DOHH2 (cell line): Measurements from ENCODE around the gene GIPC3.

Experiments used
- H3F3A ChIP-seq: fragments of 200-600 bp; sonication (generic), shearing (Covaris generic); 2 replicates; pipeline ENCODE4 v1.6.0; 2016; ENCODE audit warnings: antibody characterized with exemption, mild to moderate bottlenecking; ENCODE audit not compliant: control insufficient read depth, insufficient read depth
- H3K27ac ChIP-seq: fragments of 200-600 bp; sonication (generic); 2 replicates; pipeline ENCODE4 v1.5.1; 2014; ENCODE audit warnings: low read depth, mild to moderate bottlenecking, low read length, moderate library complexity
- H3K27me3 ChIP-seq: fragments of 200-600 bp; sonication (generic); 2 replicates; pipeline ENCODE4 v1.6.1; 2014; ENCODE audit warnings: mild to moderate bottlenecking, low read length, mixed read lengths; ENCODE audit not compliant: control insufficient read depth
- H3K36me3 ChIP-seq: fragments of 200-600 bp; sonication (generic); 2 replicates; pipeline ENCODE4 v1.6.1; 2014; ENCODE audit warnings: mild to moderate bottlenecking, low read length, moderate library complexity, mixed read lengths; ENCODE audit not compliant: control insufficient read depth
- H3K4me1 ChIP-seq: fragments of 200-600 bp; sonication (generic); 2 replicates; pipeline ENCODE4 v1.6.1; 2014; ENCODE audit warnings: mild to moderate bottlenecking, low read length, mixed read lengths; ENCODE audit not compliant: control insufficient read depth
- H3K4me2 ChIP-seq: fragments of 200-600 bp; sonication (generic); 2 replicates; pipeline ENCODE4 v1.6.0; 2014; ENCODE audit warnings: mild to moderate bottlenecking, low read length, moderate library complexity
- H3K4me3 ChIP-seq: fragments of 200-600 bp; sonication (generic); 2 replicates; pipeline ENCODE4 v1.5.1; 2014; ENCODE audit warnings: mild to moderate bottlenecking, low read length, mixed read lengths
- H3K79me2 ChIP-seq: fragments of 200-600 bp; sonication (generic); 2 replicates; pipeline ENCODE4 v1.6.1; 2014; ENCODE audit warnings: mild to moderate bottlenecking, low read length, mixed read lengths; ENCODE audit not compliant: control insufficient read depth
- H3K9me2 ChIP-seq: fragments of 200-600 bp; sonication (generic); replicated peaks from 2 replicates; pipeline ENCODE4 v1.6.1; 2014; ENCODE audit warnings: mild to moderate bottlenecking, low read length, mixed read lengths; ENCODE audit not compliant: control insufficient read depth
- H3K9me3 ChIP-seq: fragments of 200-600 bp; sonication (generic); 2 replicates; pipeline ENCODE4 v1.6.1; 2014; ENCODE audit warnings: antibody characterized with exemption, low read length, mixed read lengths; ENCODE audit not compliant: control insufficient read depth, insufficient read depth
- H4K20me1 ChIP-seq: fragments of 200-600 bp; sonication (generic); 2 replicates; pipeline ENCODE4 v1.6.0; 2014; ENCODE audit warnings: low read depth, mild to moderate bottlenecking, antibody characterized with exemption, low read length, moderate library complexity; ENCODE audit not compliant: control insufficient read depth, insufficient read depth
- EZH2phosphoT487 ChIP-seq: fragments of 200-600 bp; sonication (generic); IDR thresholded peaks from 2 replicates; pipeline ENCODE4 v1.6.1; 2017; ENCODE audit warnings: borderline replicate concordance, mild to moderate bottlenecking, antibody characterized with exemption, low read length, moderate library complexity, mixed read lengths
- TF ChIP-seq, protein P1 (sequence below): fragments of 200-600 bp; sonication (generic); IDR thresholded peaks from one replicate; pipeline ENCODE4 v1.5.1; 2014; ENCODE audit warnings: antibody characterized with exemption, mild to moderate bottlenecking, low read depth, low read length; ENCODE audit not compliant: poor library complexity, severe bottlenecking

Gene GIPC3

DNA sequence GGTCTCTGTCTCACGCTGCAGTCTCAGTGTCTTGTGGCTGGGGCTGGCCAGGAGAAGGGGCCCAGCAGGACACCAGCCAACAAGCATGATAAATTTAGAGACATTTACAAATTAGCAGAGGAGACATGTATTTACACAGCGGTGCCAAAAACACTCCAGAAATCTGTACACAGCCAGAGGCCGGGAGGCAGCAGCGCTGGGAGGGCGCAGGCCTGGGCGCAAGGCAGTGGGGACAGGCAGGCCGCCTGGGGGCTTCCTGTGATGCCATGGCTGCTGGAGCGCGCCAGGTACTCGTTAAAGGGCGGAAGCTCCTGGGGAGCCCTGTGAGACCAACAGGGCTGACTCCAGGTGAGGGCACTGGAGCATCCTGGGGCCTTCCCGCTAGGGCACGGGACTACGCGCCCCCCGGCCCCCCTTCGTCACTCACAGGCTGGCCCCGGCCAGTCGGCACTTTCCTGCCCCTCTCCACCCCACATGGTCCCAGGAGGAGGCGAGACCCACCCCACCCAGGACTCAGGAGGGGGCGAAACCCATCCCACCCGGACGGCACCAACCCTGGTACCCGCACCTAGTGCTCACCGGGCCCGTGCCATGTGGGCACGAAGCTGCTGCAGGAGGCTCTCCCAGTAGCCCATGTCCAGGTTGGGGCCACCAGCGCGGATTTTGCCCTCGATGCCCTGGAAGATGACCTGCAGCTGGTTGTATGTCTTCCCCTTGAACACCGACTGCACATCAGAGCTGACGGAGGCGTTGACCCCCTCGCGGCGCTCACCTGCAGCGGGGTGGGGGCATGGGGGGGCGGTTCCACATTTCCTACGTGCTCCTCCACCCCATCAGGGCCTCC lies 28.8 kb downstream of the GIPC3 start:
- Histone ChIP-seq H3F3A (no peaks in the 10 kb centered on the region), H3K4me2 (no peak overlapping the region), H3K9me2 (no peaks in the 10 kb centered on the region), H3K27ac (no peak overlapping the region), H3K27me3 (no peaks in the 10 kb centered on the region), H3K4me3 (no peak overlapping the region), H3K79me2 (no peaks in the 10 kb centered on the region), H3K9me3 (no peaks in the 10 kb centered on the region), H4K20me1 (no peaks in the 10 kb centered on the region), H3K4me1 (peaks cover 18% of the 10 kb centered on the region), H3K36me3 (peaks cover 27% of the 10 kb centered on the region)
- TF ChIP-seq, protein P1, sequence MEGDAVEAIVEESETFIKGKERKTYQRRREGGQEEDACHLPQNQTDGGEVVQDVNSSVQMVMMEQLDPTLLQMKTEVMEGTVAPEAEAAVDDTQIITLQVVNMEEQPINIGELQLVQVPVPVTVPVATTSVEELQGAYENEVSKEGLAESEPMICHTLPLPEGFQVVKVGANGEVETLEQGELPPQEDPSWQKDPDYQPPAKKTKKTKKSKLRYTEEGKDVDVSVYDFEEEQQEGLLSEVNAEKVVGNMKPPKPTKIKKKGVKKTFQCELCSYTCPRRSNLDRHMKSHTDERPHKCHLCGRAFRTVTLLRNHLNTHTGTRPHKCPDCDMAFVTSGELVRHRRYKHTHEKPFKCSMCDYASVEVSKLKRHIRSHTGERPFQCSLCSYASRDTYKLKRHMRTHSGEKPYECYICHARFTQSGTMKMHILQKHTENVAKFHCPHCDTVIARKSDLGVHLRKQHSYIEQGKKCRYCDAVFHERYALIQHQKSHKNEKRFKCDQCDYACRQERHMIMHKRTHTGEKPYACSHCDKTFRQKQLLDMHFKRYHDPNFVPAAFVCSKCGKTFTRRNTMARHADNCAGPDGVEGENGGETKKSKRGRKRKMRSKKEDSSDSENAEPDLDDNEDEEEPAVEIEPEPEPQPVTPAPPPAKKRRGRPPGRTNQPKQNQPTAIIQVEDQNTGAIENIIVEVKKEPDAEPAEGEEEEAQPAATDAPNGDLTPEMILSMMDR: no peak
- no peak for TF ChIP-seq EZH2phosphoT487

DNA sequence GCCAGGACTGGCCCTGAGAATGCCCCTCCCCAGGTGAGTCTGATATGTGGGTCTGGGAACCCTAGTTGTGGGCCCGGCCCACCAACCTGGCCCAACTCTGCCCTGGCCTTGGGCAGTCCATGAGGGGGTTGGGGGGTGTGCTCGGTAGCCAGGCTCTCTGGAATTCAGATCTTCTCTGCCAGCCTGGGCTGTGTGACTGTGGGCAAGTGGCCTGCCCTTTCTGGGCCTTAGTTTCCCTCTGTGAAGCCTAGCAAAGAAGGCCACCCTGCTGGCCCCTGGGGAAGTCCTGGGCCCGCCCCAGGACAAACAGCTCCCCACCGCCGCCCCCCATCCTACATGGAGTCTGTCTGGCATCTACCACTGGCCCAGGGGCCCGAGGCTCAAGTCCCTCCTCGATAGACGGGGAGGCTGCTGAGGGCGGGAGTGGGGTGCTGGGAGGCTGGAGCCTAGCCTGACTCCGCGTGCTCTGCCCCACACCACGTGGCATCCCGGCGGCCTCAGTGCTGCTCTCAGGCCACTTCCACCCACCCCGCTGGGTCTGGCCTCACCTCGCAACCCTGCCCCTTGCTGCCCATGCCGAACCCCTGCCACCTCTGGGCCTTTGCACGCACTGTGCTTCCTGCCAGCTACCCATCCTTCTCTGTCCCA lies 29.7 kb downstream of the GIPC3 start:
- H3K79me2 ChIP-seq: no peaks in the 10 kb centered on the region
- no peaks in the 10 kb centered on the region for H3K27me3 ChIP-seq
- no peak overlapping the region for H3K4me3 ChIP-seq
- H3K27ac ChIP-seq: no peak overlapping the region
- H3K9me2 ChIP-seq: no peaks in the 10 kb centered on the region
- no peaks in the 10 kb centered on the region for H3K9me3 ChIP-seq
- TF ChIP-seq, protein P1: no peak
- TF ChIP-seq EZH2phosphoT487: no peak
- peaks cover 30% of the 10 kb centered on the region for H3K36me3 ChIP-seq
- H3K4me2 ChIP-seq: no peak overlapping the region
- no peaks in the 10 kb centered on the region for H3F3A ChIP-seq
- peaks cover 16% of the 10 kb centered on the region for H3K4me1 ChIP-seq
- no peaks in the 10 kb centered on the region for H4K20me1 ChIP-seq

DNA sequence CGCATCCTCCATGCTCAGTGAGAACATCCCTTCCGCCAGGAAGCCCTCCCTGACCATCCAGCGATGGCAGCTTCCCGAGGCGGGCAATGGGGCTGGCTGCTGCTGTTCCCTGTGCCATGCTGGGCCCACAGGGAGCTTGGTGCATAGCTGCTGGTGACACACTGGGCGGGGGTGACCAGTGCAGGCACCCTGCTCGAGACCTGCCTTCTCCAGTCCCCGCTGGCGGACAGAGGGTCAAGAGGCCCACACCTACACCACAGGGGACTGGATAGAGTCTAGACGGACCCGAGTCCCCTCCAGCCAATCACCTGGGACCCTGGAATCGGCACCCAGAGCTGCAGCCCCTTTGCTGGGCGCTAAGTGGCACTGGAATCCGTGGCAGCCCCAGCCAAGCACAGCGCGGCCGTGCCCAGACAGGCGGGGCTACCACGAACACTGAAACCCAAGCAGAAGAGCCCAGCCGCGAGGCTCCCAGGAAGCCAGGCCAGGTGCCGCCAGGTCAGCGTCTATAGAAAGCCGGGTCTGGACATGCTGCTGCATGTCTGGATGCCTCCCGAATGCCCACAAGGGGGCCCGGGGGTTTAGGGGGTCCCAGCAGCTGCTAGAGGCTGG lies 30.4 kb downstream of the GIPC3 start:
- TF ChIP-seq, protein P1: no peak
- TF ChIP-seq EZH2phosphoT487: no peak

More for the DNA sequence above, 30.4 kb downstream of the GIPC3 start:
- Histone ChIP-seq H3K27ac (no peak overlapping the region), H3K9me2 (no peaks in the 10 kb centered on the region), H4K20me1 (no peaks in the 10 kb centered on the region), H3K4me3 (no peak overlapping the region), H3F3A (no peaks in the 10 kb centered on the region), H3K4me1 (peaks cover 16% of the 10 kb centered on the region), H3K36me3 (peaks cover 27% of the 10 kb centered on the region), H3K4me2 (no peak overlapping the region), H3K9me3 (no peaks in the 10 kb centered on the region), H3K79me2 (no peaks in the 10 kb centered on the region), H3K27me3 (no peaks in the 10 kb centered on the region)
